K562 (cell line): ENCODE results near the gene WNK2. TPM values are rescaled to one million over a fixed set of nuclear protein-coding genes. Genes with fewer than 3 reads are reported as not detected.

Experiments used
- ADNP ChIP-seq: fragments of 200-800 bp; sonication (Bioruptor generic); IDR thresholded peaks from 2 replicates; pipeline ENCODE4 v1.6.1; 2016; ENCODE audit warnings: missing genetic modification characterization, missing compliant biosample characterization
- BCOR ChIP-seq: fragments of 450-650 bp; IDR thresholded peaks from 2 replicates; pipeline ENCODE4 v1.6.1; 2016
- BRF1 ChIP-seq: IDR thresholded peaks from 3 replicates; pipeline ENCODE4 v1.6.1; 2011; ENCODE audit warnings: borderline replicate concordance, mild to moderate bottlenecking; ENCODE audit not compliant: insufficient read length; ENCODE audit errors: extremely low read depth
- CSDE1 ChIP-seq, 2 experiments: fragments of 450-650 bp; IDR thresholded peaks; 2 replicates each; pipeline ENCODE4 v1.6.1; 2016; ENCODE audit warnings: mild to moderate bottlenecking in 1 of 2
- ELF1 ChIP-seq: fragments of 200-800 bp; sonication (Bioruptor generic); IDR thresholded peaks from 2 replicates; pipeline ENCODE4 v1.6.1; 2016; ENCODE audit warnings: missing genetic modification characterization, missing compliant biosample characterization
- HLTF ChIP-seq: fragments of 450-650 bp; IDR thresholded peaks from 2 replicates; pipeline ENCODE4 v1.6.1; 2016
- NFXL1 ChIP-seq: fragments of 450-650 bp; formaldehyde crosslinking; IDR thresholded peaks from 2 replicates; pipeline ENCODE4 v1.4.0; 2021; ENCODE audit warnings: mild to moderate bottlenecking
- POLR2AphosphoS5 ChIP-seq: IDR thresholded peaks from 2 replicates; pipeline ENCODE4 v1.6.1; 2011; ENCODE audit warnings: mild to moderate bottlenecking, low read depth, low read length, moderate library complexity; ENCODE audit not compliant: control insufficient read depth, insufficient read depth
- RCOR1 ChIP-seq, 2 experiments: IDR thresholded peaks; 2 replicates each; pipeline ENCODE4 v1.6.1; 2012; ENCODE audit warnings: low read depth in 2 of 2, low read length in 2 of 2, borderline replicate concordance in 1 of 2, improper control_type of control experiment in 1 of 2
- SMARCC2 ChIP-seq: fragments of 450-650 bp; IDR thresholded peaks from 2 replicates; pipeline ENCODE4 v1.6.1; 2017; ENCODE audit warnings: antibody characterized with exemption, moderate library complexity, mild to moderate bottlenecking, low read depth
- SOX6 ChIP-seq: fragments of 450-650 bp; IDR thresholded peaks from 2 replicates; pipeline ENCODE4 v1.6.1; 2014; ENCODE audit warnings: mild to moderate bottlenecking
- TBP ChIP-seq: optimal IDR thresholded peaks from 2 replicates; pipeline ENCODE3; 2011; ENCODE audit warnings: low read depth, low read length, improper control_type of control experiment
- ZNF175 ChIP-seq: fragments of 200-800 bp; sonication (Bioruptor generic); IDR thresholded peaks from 2 replicates; pipeline ENCODE4 v1.6.1; 2016; ENCODE audit warnings: low read depth, mild to moderate bottlenecking, missing genetic modification characterization, missing compliant biosample characterization
- ZNF253 ChIP-seq: fragments of 250-450 bp; sonication (Bioruptor Pico); conservative IDR thresholded peaks from 2 replicates; pipeline ENCODE4 v1.6.1; 2021; ENCODE audit warnings: mild to moderate bottlenecking
- polyA plus RNA-seq, 8 experiments: library from polyadenylated mRNA; depleted of rRNA in 4 of 8; stranded (reverse) in 5 of 8; unstranded in 3 of 8; fragments of >200 nt; fragmentation: Nextera tagmentation in 2 of 8; fragmentation: Illumina TruSeq in 1 of 8; extraction: Ambion mirVana in 2 of 8; extraction: Trizol in 1 of 8; gene quantifications; 2 replicates each; pipeline versions ENCODE4 v1.2.1 to v1.2.3, GENCODE V29; 2011 to 2014; ENCODE audit warnings: inconsistent platforms in 1 of 8, missing spikeins in 1 of 8
- total RNA-seq, 7 experiments: library from RNA; depleted of rRNA in 6 of 7; stranded (reverse); fragments of >200 nt in 6 of 7; fragmentation: Illumina TruSeq in 2 of 7; extraction: Trizol in 2 of 7; gene quantifications; 2 replicates each; pipeline versions ENCODE4 v1.2.1 to v1.2.3, GENCODE V29; 2011 to 2021; ENCODE audit warnings: low replicate concordance in 1 of 7
- TF ChIP-seq, protein P1 (sequence below): fragments of 250-450 bp; sonication (Bioruptor Pico); IDR thresholded peaks from 2 replicates; pipeline ENCODE4 v1.4.0; 2020
- TF ChIP-seq, protein P2 (sequence below): fragments of 250-450 bp; sonication (Bioruptor Pico); IDR thresholded peaks from 2 replicates; pipeline ENCODE4 v1.4.0; 2020; ENCODE audit warnings: mild to moderate bottlenecking, moderate library complexity, borderline replicate concordance
- TF ChIP-seq, protein P3 (sequence below): conservative IDR thresholded peaks from 2 replicates; pipeline ENCODE4 v1.6.1; 2011; ENCODE audit warnings: low read depth, mild to moderate bottlenecking, low read length; ENCODE audit not compliant: control insufficient read depth
- TF ChIP-seq, protein P4 (sequence below): sonication (generic); IDR thresholded peaks from 2 replicates; pipeline ENCODE4 v1.6.1; 2016

The WNK2 gene
- total and polyA plus RNA-seq, 9 of the 15 experiments (the other 6 are each of a cell fraction or from before 2014, with no cell fraction given): 0.36 to 3.3 (median 0.64) TPM; not detected in 2

DNA sequence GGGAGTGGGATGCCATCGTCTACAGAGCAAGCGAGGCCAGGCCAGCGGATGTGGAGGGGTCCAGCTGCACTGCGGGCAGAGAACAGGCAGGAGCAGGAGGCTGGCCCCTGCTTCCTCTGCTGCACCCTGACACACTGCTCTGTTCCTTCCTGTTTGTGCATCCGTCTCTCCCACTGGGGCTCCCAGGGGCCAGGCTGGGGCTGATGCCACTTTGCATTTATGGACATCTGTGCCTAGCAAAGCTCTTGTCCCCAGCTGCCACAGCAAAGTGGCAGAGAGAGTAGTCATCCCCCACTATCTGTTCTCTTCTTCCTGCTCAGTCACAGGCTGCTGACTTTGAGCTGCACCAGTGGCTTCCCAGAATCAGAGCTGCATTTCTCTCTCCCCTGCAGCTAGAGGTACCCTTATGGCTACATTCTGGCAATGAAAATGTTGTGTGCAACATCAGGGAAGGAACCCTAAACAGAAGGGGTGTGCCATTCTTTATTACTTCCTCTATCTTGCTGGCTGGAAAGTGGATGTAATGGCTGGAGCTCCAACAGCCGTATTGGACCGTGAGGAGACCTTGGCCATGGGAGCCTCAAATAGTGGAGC, 45.7 kb upstream of the WNK2 start (continued):
- TF ChIP-seq ELF1: no peak
- TF ChIP-seq ZNF253: no peak
- peak in 1 of 2 experiments; percentile 28; a peak in 1 of 4 replicates for TF ChIP-seq RCOR1 (IDR thresholded peaks at IDR 0.05; ENCODE audit: borderline replicate concordance in 1 of 2, low read depth in 2 of 2, low read length in 2 of 2)
- TF ChIP-seq ADNP (tag): 0 out of 2 replicates have a peak, but pooled peaks have one; percentile 59
- TF ChIP-seq, protein P1, sequence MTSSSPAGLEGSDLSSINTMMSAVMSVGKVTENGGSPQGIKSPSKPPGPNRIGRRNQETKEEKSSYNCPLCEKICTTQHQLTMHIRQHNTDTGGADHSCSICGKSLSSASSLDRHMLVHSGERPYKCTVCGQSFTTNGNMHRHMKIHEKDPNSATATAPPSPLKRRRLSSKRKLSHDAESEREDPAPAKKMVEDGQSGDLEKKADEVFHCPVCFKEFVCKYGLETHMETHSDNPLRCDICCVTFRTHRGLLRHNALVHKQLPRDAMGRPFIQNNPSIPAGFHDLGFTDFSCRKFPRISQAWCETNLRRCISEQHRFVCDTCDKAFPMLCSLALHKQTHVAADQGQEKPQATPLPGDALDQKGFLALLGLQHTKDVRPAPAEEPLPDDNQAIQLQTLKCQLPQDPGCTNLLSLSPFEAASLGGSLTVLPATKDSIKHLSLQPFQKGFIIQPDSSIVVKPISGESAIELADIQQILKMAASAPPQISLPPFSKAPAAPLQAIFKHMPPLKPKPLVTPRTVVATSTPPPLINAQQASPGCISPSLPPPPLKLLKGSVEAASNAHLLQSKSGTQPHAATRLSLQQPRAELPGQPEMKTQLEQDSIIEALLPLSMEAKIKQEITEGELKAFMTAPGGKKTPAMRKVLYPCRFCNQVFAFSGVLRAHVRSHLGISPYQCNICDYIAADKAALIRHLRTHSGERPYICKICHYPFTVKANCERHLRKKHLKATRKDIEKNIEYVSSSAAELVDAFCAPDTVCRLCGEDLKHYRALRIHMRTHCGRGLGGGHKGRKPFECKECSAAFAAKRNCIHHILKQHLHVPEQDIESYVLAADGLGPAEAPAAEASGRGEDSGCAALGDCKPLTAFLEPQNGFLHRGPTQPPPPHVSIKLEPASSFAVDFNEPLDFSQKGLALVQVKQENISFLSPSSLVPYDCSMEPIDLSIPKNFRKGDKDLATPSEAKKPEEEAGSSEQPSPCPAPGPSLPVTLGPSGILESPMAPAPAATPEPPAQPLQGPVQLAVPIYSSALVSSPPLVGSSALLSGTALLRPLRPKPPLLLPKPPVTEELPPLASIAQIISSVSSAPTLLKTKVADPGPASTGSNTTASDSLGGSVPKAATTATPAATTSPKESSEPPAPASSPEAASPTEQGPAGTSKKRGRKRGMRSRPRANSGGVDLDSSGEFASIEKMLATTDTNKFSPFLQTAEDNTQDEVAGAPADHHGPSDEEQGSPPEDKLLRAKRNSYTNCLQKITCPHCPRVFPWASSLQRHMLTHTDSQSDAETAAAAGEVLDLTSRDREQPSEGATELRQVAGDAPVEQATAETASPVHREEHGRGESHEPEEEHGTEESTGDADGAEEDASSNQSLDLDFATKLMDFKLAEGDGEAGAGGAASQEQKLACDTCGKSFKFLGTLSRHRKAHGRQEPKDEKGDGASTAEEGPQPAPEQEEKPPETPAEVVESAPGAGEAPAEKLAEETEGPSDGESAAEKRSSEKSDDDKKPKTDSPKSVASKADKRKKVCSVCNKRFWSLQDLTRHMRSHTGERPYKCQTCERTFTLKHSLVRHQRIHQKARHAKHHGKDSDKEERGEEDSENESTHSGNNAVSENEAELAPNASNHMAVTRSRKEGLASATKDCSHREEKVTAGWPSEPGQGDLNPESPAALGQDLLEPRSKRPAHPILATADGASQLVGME (CRISPR knock-in tag): no peak
- TF ChIP-seq ZNF175 (CRISPR knock-in tag): no peak
- no peak for TF ChIP-seq POLR2AphosphoS5
- TF ChIP-seq NFXL1 (CRISPR knock-in tag): no peak
- TF ChIP-seq, protein P2, sequence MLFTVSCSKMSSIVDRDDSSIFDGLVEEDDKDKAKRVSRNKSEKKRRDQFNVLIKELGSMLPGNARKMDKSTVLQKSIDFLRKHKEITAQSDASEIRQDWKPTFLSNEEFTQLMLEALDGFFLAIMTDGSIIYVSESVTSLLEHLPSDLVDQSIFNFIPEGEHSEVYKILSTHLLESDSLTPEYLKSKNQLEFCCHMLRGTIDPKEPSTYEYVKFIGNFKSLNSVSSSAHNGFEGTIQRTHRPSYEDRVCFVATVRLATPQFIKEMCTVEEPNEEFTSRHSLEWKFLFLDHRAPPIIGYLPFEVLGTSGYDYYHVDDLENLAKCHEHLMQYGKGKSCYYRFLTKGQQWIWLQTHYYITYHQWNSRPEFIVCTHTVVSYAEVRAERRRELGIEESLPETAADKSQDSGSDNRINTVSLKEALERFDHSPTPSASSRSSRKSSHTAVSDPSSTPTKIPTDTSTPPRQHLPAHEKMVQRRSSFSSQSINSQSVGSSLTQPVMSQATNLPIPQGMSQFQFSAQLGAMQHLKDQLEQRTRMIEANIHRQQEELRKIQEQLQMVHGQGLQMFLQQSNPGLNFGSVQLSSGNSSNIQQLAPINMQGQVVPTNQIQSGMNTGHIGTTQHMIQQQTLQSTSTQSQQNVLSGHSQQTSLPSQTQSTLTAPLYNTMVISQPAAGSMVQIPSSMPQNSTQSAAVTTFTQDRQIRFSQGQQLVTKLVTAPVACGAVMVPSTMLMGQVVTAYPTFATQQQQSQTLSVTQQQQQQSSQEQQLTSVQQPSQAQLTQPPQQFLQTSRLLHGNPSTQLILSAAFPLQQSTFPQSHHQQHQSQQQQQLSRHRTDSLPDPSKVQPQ: no peak
- TF ChIP-seq, protein P3, sequence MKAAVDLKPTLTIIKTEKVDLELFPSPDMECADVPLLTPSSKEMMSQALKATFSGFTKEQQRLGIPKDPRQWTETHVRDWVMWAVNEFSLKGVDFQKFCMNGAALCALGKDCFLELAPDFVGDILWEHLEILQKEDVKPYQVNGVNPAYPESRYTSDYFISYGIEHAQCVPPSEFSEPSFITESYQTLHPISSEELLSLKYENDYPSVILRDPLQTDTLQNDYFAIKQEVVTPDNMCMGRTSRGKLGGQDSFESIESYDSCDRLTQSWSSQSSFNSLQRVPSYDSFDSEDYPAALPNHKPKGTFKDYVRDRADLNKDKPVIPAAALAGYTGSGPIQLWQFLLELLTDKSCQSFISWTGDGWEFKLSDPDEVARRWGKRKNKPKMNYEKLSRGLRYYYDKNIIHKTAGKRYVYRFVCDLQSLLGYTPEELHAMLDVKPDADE: no peak
- no peak for TF ChIP-seq SMARCC2
- TF ChIP-seq, protein P4, sequence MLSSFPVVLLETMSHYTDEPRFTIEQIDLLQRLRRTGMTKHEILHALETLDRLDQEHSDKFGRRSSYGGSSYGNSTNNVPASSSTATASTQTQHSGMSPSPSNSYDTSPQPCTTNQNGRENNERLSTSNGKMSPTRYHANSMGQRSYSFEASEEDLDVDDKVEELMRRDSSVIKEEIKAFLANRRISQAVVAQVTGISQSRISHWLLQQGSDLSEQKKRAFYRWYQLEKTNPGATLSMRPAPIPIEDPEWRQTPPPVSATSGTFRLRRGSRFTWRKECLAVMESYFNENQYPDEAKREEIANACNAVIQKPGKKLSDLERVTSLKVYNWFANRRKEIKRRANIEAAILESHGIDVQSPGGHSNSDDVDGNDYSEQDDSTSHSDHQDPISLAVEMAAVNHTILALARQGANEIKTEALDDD: no peak
- TF ChIP-seq TBP: no peak
- TF ChIP-seq HLTF: 0 out of 2 replicates have a peak, but pooled peaks have one; percentile 78
- TF ChIP-seq CSDE1 (IDR thresholded peaks at IDR 0.05): no peak
- peak; percentile 80 for TF ChIP-seq BCOR
- TF ChIP-seq BRF1: no peak
- no peak for TF ChIP-seq SOX6
